GM23248 (cell line): ENCODE data around the gene HOXD9. TPM values are rescaled to one million over a fixed set of nuclear protein-coding genes. Genes with fewer than 3 reads are reported as not detected.

Experiments
- DNase-seq: peaks from one replicate; pipeline ENCODE4 v3.0.0-alpha.2; 2015
- H2AFZ ChIP-seq: fragments of 200-600 bp; sonication (generic); 2 replicates; pipeline ENCODE4 v1.6.1; 2016; ENCODE audit warnings: antibody characterized with exemption
- H3F3A ChIP-seq: fragments of 200-600 bp; sonication (generic); 2 replicates; pipeline ENCODE4 v1.6.1; 2016; ENCODE audit warnings: mild to moderate bottlenecking, antibody characterized with exemption, mixed run types; ENCODE audit not compliant: insufficient read depth
- H3K27ac ChIP-seq: fragments of 200-600 bp; sonication (generic); 2 replicates; pipeline ENCODE4 v1.5.1; 2016; ENCODE audit warnings: mild to moderate bottlenecking
- H3K27me3 ChIP-seq: fragments of 200-600 bp; sonication (generic); replicated peaks from 2 replicates; pipeline ENCODE4 v1.6.1; 2016; ENCODE audit warnings: mild to moderate bottlenecking; ENCODE audit not compliant: insufficient read depth
- H3K36me3 ChIP-seq: fragments of 200-600 bp; sonication (generic); 2 replicates; pipeline ENCODE4 v1.6.1; 2016; ENCODE audit warnings: low read depth, mild to moderate bottlenecking
- H3K4me1 ChIP-seq: fragments of 200-600 bp; sonication (generic); 2 replicates; pipeline ENCODE4 v1.6.1; 2016; ENCODE audit warnings: mild to moderate bottlenecking; ENCODE audit not compliant: insufficient read depth
- H3K4me2 ChIP-seq: fragments of 200-600 bp; sonication (generic); one replicate; pipeline ENCODE4 v1.6.1; 2016; ENCODE audit warnings: mild to moderate bottlenecking; ENCODE audit not compliant: unreplicated experiment
- H3K4me3 ChIP-seq: fragments of 200-600 bp; sonication (generic); 2 replicates; pipeline ENCODE4 v1.5.1; 2016; ENCODE audit warnings: mild to moderate bottlenecking
- H3K79me2 ChIP-seq: fragments of 200-600 bp; sonication (generic); 2 replicates; pipeline ENCODE4 v1.6.1; 2016; ENCODE audit warnings: mild to moderate bottlenecking; ENCODE audit not compliant: insufficient read depth
- H3K9ac ChIP-seq: fragments of 200-600 bp; sonication (generic); 2 replicates; pipeline ENCODE4 v1.6.1; 2016; ENCODE audit warnings: mild to moderate bottlenecking
- H3K9me2 ChIP-seq: fragments of 200-600 bp; sonication (generic); 2 replicates; pipeline ENCODE4 v1.6.1; 2016; ENCODE audit warnings: mixed run types, mild to moderate bottlenecking, moderate library complexity; ENCODE audit not compliant: insufficient read depth
- H3K9me3 ChIP-seq: fragments of 200-600 bp; sonication (generic); one replicate; pipeline ENCODE4 v1.6.1; 2017; ENCODE audit warnings: low read depth
- H4K20me1 ChIP-seq: fragments of 200-600 bp; sonication (generic); 2 replicates; pipeline ENCODE4 v1.6.0; 2016; ENCODE audit not compliant: insufficient read depth
- EZH2 ChIP-seq: fragments of 200-600 bp; sonication (generic); IDR thresholded peaks from 2 replicates; pipeline ENCODE4 v1.6.1; 2018; ENCODE audit warnings: antibody characterized with exemption, mild to moderate bottlenecking; ENCODE audit not compliant: insufficient read depth, poor library complexity, severe bottlenecking
- EZH2phosphoT487 ChIP-seq: fragments of 200-600 bp; sonication (generic); IDR thresholded peaks from 2 replicates; pipeline ENCODE4 v1.6.1; 2018; ENCODE audit warnings: antibody characterized with exemption, moderate library complexity, mild to moderate bottlenecking, low read depth; ENCODE audit not compliant: insufficient read depth
- WGBS, 2 experiments: methylation state at CpG; one replicate each; pipeline ENCODE4 v1.1.6; 2015 to 2017; ENCODE audit warnings: low lambda C conversion rate in 2 of 2, low coverage in 1 of 2; ENCODE audit errors: missing lambda C conversion rate in 2 of 2; 5-methylcytosine and 5-hydroxymethylcytosine counted together
- in situ Hi-C: fragments of 300-500 bp; cut with MboI; formaldehyde crosslinking; loops from 2 replicates; pipeline ENCODE4 v1.15.0; 2020
- polyA plus RNA-seq: library from polyadenylated mRNA; unstranded; fragments of >200 nt; fragmentation: Nextera tagmentation; extraction: Ambion mirVana; gene quantifications from 2 replicates; pipeline ENCODE4 v1.2.1, GENCODE V29; 2016
- total RNA-seq: library from RNA; depleted of rRNA; stranded (reverse); fragments of >200 nt; shearing (Covaris generic); gene quantifications from 2 replicates; pipeline ENCODE4 v1.2.3, GENCODE V29; 2014

The HOXD9 gene
- total and polyA plus RNA-seq, 2 experiments from 2014 or later, result 4.2 to 7.2 TPM

DNA sequence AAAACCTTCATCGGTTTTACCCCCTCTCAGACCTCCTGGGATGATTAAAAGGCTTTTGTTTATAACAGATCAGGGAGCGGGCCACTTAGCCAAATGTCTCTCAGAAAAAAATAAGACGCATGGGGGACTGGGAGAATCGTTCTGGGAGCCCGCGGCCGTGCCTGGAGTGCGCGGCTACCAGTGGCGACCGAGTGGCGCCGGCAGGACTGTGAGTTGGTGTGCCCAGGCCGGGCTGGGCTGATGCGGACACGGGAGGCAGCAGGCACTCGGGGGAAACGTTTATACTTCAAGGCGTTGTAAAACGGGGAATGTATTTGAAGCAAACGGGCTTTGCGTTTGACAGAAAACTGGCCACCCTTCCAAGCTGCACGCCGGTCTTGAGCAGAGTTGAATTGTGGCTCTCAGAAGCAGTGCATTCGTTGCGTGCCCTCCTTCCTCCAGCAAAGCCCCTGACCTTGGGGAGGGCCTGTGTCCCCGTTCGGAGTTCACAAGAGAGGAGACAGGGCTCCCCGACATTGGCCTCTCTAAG, 10.6 kb upstream of the HOXD9 start:
- H3F3A ChIP-seq, result peaks cover 19% of the 10 kb centered on the region
- no peaks in the 10 kb centered on the region for H4K20me1 ChIP-seq
- in situ Hi-C loops, result loop anchor here (25.0 kb wide), 1 partner anchor 1625 kb away; no protein-coding TSS in a partner anchor
- H3K9me2 ChIP-seq, result no peaks in the 10 kb centered on the region
- DNase-seq, result peak; percentile 56
- peak overlapping the region; percentile 95 for H3K4me2 ChIP-seq
- H3K36me3 ChIP-seq, result peaks cover 15% of the 10 kb centered on the region
- H3K4me3 ChIP-seq, result peak overlapping the region; percentile 70
- H3K27me3 ChIP-seq, result no peaks in the 10 kb centered on the region
- H3K4me1 ChIP-seq, result no peaks in the 10 kb centered on the region; the same call in 1 of the 2 replicates
- TF ChIP-seq EZH2, result no peak
- TF ChIP-seq EZH2phosphoT487, result no peak
- no peak overlapping the region for H2AFZ ChIP-seq
- H3K79me2 ChIP-seq, result peaks cover 96% of the 10 kb centered on the region
- no peaks in the 10 kb centered on the region for H3K9me3 ChIP-seq
- H3K27ac ChIP-seq, result peak overlapping the region; percentile 88
- H3K9ac ChIP-seq, result peak overlapping the region; percentile 89
- WGBS, 2 experiments, result 39 to 62% methylated on average over 29 of the region's 29 CpGs

DNA sequence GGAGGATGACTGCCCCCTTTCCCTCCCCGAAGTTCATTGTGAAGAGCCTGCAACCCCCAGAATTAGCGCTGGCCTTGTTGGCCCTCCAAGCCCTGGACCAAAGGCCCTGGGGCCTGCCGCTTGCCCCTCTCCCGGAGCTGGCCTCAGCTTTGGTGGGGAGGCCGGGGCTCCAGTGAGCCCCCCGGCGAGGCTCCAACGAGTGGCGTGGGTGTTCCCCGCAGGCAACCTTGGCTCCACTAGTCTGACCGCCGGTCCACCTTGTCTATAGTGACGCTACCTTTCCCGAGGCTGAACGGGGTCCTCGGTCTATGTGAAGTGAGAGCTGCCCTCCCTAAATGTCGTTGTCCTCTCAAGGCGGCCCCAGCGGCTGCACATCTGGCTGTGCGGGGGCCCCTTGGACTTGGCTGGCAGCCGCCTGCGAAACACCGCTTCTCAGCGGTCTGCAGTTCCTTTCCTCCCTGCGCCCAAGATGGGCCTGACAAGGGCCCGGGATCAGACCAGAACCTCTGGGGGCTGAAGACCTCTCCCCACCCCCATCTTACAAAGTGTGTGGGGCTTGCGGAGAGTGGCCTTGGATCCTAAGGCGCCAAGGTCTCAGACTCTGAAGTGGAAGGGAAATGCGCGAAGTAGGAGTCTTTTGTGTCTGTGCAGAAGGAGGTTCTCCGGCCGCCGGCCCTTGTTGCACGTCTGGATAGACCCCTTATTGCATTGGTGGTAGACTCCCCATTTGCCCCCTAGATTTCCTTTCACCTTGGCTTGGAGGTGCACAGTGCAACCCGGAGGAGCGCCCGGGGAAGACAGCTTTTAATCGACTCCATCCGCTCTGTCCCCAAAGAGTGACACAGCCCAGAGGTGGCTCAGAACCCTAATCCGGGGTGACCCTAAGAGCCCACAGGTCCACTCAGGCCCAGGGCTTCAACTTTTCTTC, 9.9 kb upstream of the HOXD9 start:
- H4K20me1 ChIP-seq, result no peaks in the 10 kb centered on the region
- DNase-seq, result peak; percentile 51

DNA sequence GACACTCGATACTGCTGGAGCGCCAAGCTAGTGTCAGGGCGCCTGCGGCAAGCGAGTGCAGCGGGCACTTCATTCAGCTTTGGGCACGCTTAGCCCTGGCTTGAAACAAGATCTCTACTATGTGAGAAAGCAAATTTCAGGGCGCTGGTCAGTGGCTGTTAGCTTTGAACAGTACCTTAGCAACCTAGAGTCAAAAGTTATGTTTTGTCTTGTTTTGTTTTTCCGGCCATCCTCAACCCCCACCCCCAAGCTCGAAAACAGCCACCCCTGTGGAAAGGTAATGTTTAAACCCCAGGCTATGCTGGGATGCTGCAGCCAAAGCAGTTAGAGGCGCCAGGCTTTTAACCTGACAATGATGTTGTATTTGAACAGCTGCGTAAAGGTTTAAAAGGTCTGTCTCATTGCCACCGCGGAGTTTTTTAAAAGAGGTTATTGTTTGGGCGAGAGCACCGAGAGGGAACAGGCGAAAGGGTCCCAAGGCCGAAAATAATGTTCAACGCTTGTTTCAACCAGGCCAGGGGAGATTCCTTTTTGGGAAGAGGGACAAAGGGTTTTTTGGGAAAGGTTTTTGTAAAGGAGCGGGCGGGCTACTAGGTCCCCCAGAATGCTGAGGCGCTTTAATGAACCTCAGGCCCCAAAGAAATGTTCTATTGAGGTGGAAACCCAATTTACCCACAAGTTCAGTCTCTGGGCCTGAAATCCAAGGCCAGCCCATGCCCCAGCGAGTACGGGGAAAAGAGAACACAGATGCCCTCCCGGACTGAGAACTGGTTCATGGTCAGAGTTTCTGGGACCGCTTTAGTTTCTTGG, 8.2 kb upstream of the HOXD9 start:
- H3K9ac ChIP-seq, result peak overlapping the region; percentile 89
- H3K4me3 ChIP-seq, result peak overlapping the region; percentile 70
- H3K79me2 ChIP-seq, result peaks cover 100% of the 10 kb centered on the region
- H2AFZ ChIP-seq, result no peak overlapping the region
- no peaks in the 10 kb centered on the region; the same call in 1 of the 2 replicates for H3K4me1 ChIP-seq
- no peaks in the 10 kb centered on the region for H4K20me1 ChIP-seq
- WGBS, 2 experiments, result 56 to 58% methylated on average over 26 of the region's 26 CpGs
- in situ Hi-C loops, result loop anchor here (25.0 kb wide), 1 partner anchor 1623 kb away; no protein-coding TSS in a partner anchor
- no peaks in the 10 kb centered on the region for H3K9me3 ChIP-seq
- TF ChIP-seq EZH2, result no peak
- no peak for TF ChIP-seq EZH2phosphoT487
- H3K36me3 ChIP-seq, result peaks cover 19% of the 10 kb centered on the region
- H3K27ac ChIP-seq, result peak overlapping the region; percentile 88
- DNase-seq, result peak; percentile 69
- H3K9me2 ChIP-seq, result no peaks in the 10 kb centered on the region
- peak overlapping the region; percentile 95 for H3K4me2 ChIP-seq
- no peaks in the 10 kb centered on the region for H3K27me3 ChIP-seq
- peaks cover 17% of the 10 kb centered on the region for H3F3A ChIP-seq

More for the DNA sequence above, 9.9 kb upstream of the HOXD9 start:
- H3K4me3 ChIP-seq, result peak overlapping the region; percentile 70
- H3K9me3 ChIP-seq, result no peaks in the 10 kb centered on the region
- no peaks in the 10 kb centered on the region for H3K9me2 ChIP-seq
- H3K79me2 ChIP-seq, result peaks cover 98% of the 10 kb centered on the region
- peak overlapping the region; percentile 88 for H3K27ac ChIP-seq
- no peak overlapping the region for H2AFZ ChIP-seq
- H3F3A ChIP-seq, result peaks cover 21% of the 10 kb centered on the region
- peak overlapping the region; percentile 95 for H3K4me2 ChIP-seq
- peaks cover 15% of the 10 kb centered on the region for H3K36me3 ChIP-seq
- TF ChIP-seq EZH2 (no peak), EZH2phosphoT487 (no peak)
- in situ Hi-C loops, result loop anchor here (25.0 kb wide), 1 partner anchor 1625 kb away; no protein-coding TSS in a partner anchor
- no peaks in the 10 kb centered on the region; the same call in 1 of the 2 replicates for H3K4me1 ChIP-seq
- no peaks in the 10 kb centered on the region for H3K27me3 ChIP-seq
- 37 to 46% methylated on average over 39 to 40 of the region's 40 CpGs for WGBS, 2 experiments
- H3K9ac ChIP-seq, result peak overlapping the region; percentile 89
